HCT116 (cell line): Measurements from ENCODE around the gene ENTPD6. TPM values are rescaled to one million over a fixed set of nuclear protein-coding genes. Genes with fewer than 3 reads are reported as not detected.

Experiments used
- ATAC-seq: fragments of 200-7000 bp; cut with Tn5 transposase; 2 replicates; pipeline ENCODE4 v1.9.1; 2020; ENCODE audit warnings: mild to moderate bottlenecking, moderate library complexity
- BruUV-seq: library from RNA; stranded (reverse); fragments of 400-500 nt; replicated peaks from 2 replicates; lab custom pipeline; 2021; lab: Mats Ljungman, UMichigan
- CTCF ChIA-PET: fragments of 300-600 bp; sonication (Branson Sonifier 250); formaldehyde crosslinking; loops from one replicate; lab custom pipeline; 2021; ENCODE audit warnings: antibody characterized with exemption; lab: Charles Lee
- POLR2A ChIA-PET: fragments of 300-600, 350-600 bp; sonication (Branson Sonifier 250); formaldehyde crosslinking; loops from one replicate; lab custom pipeline; 2021; ENCODE audit warnings: antibody characterized with exemption; lab: Charles Lee
- RAD21 ChIA-PET, 2 experiments: fragments of 300-600 bp; sonication (Branson Sonifier 250); formaldehyde crosslinking; loops; one replicate each; lab custom pipeline; 2023; ENCODE audit warnings: low total read pairs in 2 of 2; ENCODE audit not compliant: uncharacterized antibody in 2 of 2, unreplicated experiment in 2 of 2, low non-redundant PET in 1 of 2; lab: Charles Lee
- DNase-seq: peaks from one replicate; pipeline ENCODE4 v3.0.0-alpha.2; 2010; ENCODE audit warnings: low read depth, low spot score
- H2AFZ ChIP-seq: fragments of 200-600 bp; shearing (Covaris generic), sonication (generic); 2 replicates; pipeline ENCODE4 v1.6.1; 2017; ENCODE audit warnings: low read depth, mixed run types, mixed read lengths, antibody characterized with exemption, low read length; ENCODE audit not compliant: poor library complexity, severe bottlenecking
- H3K27ac ChIP-seq: 2 replicates; pipeline ENCODE4 v1.5.1; 2012; ENCODE audit warnings: low read depth, low read length
- H3K27me3 ChIP-seq: fragments of 200-600 bp; sonication (generic); 2 replicates; pipeline ENCODE4 v1.6.1; 2016; ENCODE audit warnings: mixed run types, low read length, mixed read lengths; ENCODE audit not compliant: insufficient read depth
- H3K36me3 ChIP-seq, 2 experiments: fragments of 200-500 bp in 1 of 2; fragments of 200-600 bp in 1 of 2; sonication (Bioruptor generic) in 1 of 2; sonication (generic) in 1 of 2; 2 replicates each; pipeline versions ENCODE4 v1.5.1 to v1.6.1; 2014 to 2016; ENCODE audit warnings: low read length in 2 of 2, inconsistent platforms in 1 of 2, mixed read lengths in 1 of 2, mixed run types in 1 of 2; ENCODE audit not compliant: insufficient read depth in 2 of 2, control insufficient read depth in 1 of 2
- H3K4me1 ChIP-seq, 2 experiments: fragments of 200-600 bp in 1 of 2; sonication (generic) in 1 of 2; 2 replicates each; pipeline versions ENCODE4 v1.5.1 to v1.6.1; 2012 to 2017; ENCODE audit warnings: low read length in 2 of 2, inconsistent platforms in 1 of 2, mild to moderate bottlenecking in 1 of 2, mixed read lengths in 1 of 2, mixed run types in 1 of 2, moderate library complexity in 1 of 2; ENCODE audit not compliant: insufficient read depth in 2 of 2, control insufficient read depth in 1 of 2
- H3K4me2 ChIP-seq: fragments of 200-600 bp; sonication (generic); 2 replicates; pipeline ENCODE4 v1.6.1; 2017; ENCODE audit warnings: mixed run types, low read length, mixed read lengths
- H3K4me3 ChIP-seq, 2 experiments: fragments of 200-600 bp in 1 of 2; sonication (generic) in 1 of 2; replicated peaks in 1 of 2; 2 replicates each; pipeline ENCODE4 v1.5.1; 2011 to 2016; ENCODE audit warnings: low read length in 2 of 2, control low read depth in 1 of 2, low read depth in 1 of 2, mild to moderate bottlenecking in 1 of 2, mixed read lengths in 1 of 2, mixed run types in 1 of 2
- H3K79me2 ChIP-seq: fragments of 200-600 bp; sonication (generic); 2 replicates; pipeline ENCODE4 v1.6.1; 2017; ENCODE audit warnings: mild to moderate bottlenecking, mixed run types, low read length, moderate library complexity, mixed read lengths; ENCODE audit not compliant: insufficient read depth
- H3K9ac ChIP-seq: fragments of 200-600 bp; sonication (generic); 2 replicates; pipeline ENCODE4 v1.6.1; 2016; ENCODE audit warnings: low read length, mixed read lengths
- H3K9me2 ChIP-seq: fragments of 200-600 bp; sonication (generic), shearing (Covaris generic); 2 replicates; pipeline ENCODE4 v1.6.1; 2017; ENCODE audit warnings: mixed run types, mild to moderate bottlenecking, moderate library complexity; ENCODE audit not compliant: insufficient read depth
- H3K9me3 ChIP-seq, 2 experiments: fragments of 200-500 bp in 1 of 2; fragments of 200-600 bp in 1 of 2; sonication (Bioruptor generic) in 1 of 2; sonication (generic) in 1 of 2; 2 replicates each; pipeline ENCODE4 v1.6.1; 2014 to 2017; ENCODE audit warnings: low read length in 2 of 2, mixed read lengths in 2 of 2, inconsistent platforms in 1 of 2, low read depth in 1 of 2, mild to moderate bottlenecking in 1 of 2, mixed run types in 1 of 2, moderate library complexity in 1 of 2; ENCODE audit not compliant: control insufficient read depth in 1 of 2, insufficient read depth in 1 of 2
- H4K20me1 ChIP-seq: fragments of 200-600 bp; sonication (generic), shearing (Covaris generic); 2 replicates; pipeline ENCODE4 v1.6.1; 2017; ENCODE audit warnings: mixed run types, mild to moderate bottlenecking, moderate library complexity; ENCODE audit not compliant: insufficient read depth
- CBX3 ChIP-seq: IDR thresholded peaks from 2 replicates; pipeline ENCODE4 v1.6.1; 2012; ENCODE audit warnings: low read depth
- CEBPB ChIP-seq: IDR thresholded peaks from 2 replicates; pipeline ENCODE4 v1.6.1; 2012; ENCODE audit warnings: low read depth
- EGR1 ChIP-seq: IDR thresholded peaks from 2 replicates; pipeline ENCODE4 v1.6.1; 2012; ENCODE audit warnings: low read depth
- EZH2phosphoT487 ChIP-seq: fragments of 200-600 bp; IDR thresholded peaks from 2 replicates; pipeline ENCODE4 v1.6.1; 2018; ENCODE audit warnings: antibody characterized with exemption, borderline replicate concordance
- MAX ChIP-seq: IDR thresholded peaks from 2 replicates; pipeline ENCODE4 v1.6.1; 2012
- POLR2A ChIP-seq: IDR thresholded peaks from 2 replicates; pipeline ENCODE4 v1.7.0; 2011; ENCODE audit warnings: borderline replicate concordance; ENCODE audit not compliant: insufficient read depth, insufficient read length; ENCODE audit errors: extremely low read depth
- RAD21 ChIP-seq: IDR thresholded peaks from 2 replicates; pipeline ENCODE4 v1.6.1; 2012; ENCODE audit warnings: low read depth, mild to moderate bottlenecking
- REST ChIP-seq: IDR thresholded peaks from 2 replicates; pipeline ENCODE4 v1.6.1; 2012; ENCODE audit warnings: low read depth
- SIN3A ChIP-seq: IDR thresholded peaks from 2 replicates; pipeline ENCODE4 v1.6.1; 2012; ENCODE audit warnings: low read depth
- SP1 ChIP-seq: IDR thresholded peaks from 2 replicates; pipeline ENCODE4 v1.6.1; 2012; ENCODE audit warnings: low read depth
- SRF ChIP-seq: IDR thresholded peaks from 2 replicates; pipeline ENCODE4 v1.6.1; 2012; ENCODE audit warnings: low read depth
- TCF7L2 ChIP-seq: IDR thresholded peaks from 2 replicates; pipeline ENCODE4 v1.7.0; 2011; ENCODE audit warnings: borderline replicate concordance, inconsistent platforms; ENCODE audit not compliant: insufficient read depth, insufficient read length; ENCODE audit errors: extremely low read depth
- YY1 ChIP-seq: IDR thresholded peaks from 2 replicates; pipeline ENCODE4 v1.6.1; 2011; ENCODE audit warnings: low read length, low read depth, moderate library complexity, mild to moderate bottlenecking; ENCODE audit not compliant: insufficient replicate concordance; ENCODE audit errors: extremely low read depth
- ZFX ChIP-seq: fragments of 450-650 bp; IDR thresholded peaks from 2 replicates; pipeline ENCODE4 v1.6.1; 2017
- ZNF274 ChIP-seq: fragments of 200-500 bp; sonication (Bioruptor generic); IDR thresholded peaks from 2 replicates; pipeline ENCODE4 v1.6.1; 2014; ENCODE audit warnings: mild to moderate bottlenecking, low read depth, low read length, inconsistent platforms
- intact Hi-C: fragments of 100-400 bp; cut with micrococcal nuclease; formaldehyde crosslinking; loops from 2 replicates; pipeline ENCODE4 v1.10.0; 2022
- total RNA-seq: library from RNA; stranded (reverse); gene quantifications from one replicate; pipeline ENCODE4 v1.2.1, GENCODE V29; 2021; ENCODE audit not compliant: unreplicated experiment
- TF ChIP-seq, protein P1 (sequence below), 3 experiments: fragments of 200-600 bp in 1 of 3; sonication (generic) in 1 of 3; IDR thresholded peaks in 2 of 3; conservative IDR thresholded peaks in 1 of 3; 2 replicates each; pipeline ENCODE4 v1.5.1; 2012 to 2017; ENCODE audit warnings: low read depth in 2 of 3, low read length in 2 of 3, antibody characterized with exemption in 1 of 3, borderline replicate concordance in 1 of 3, control low read depth in 1 of 3, mild to moderate bottlenecking in 1 of 3, mixed read lengths in 1 of 3, mixed run types in 1 of 3, moderate library complexity in 1 of 3; ENCODE audit not compliant: insufficient read depth in 1 of 3
- TF ChIP-seq, protein P2 (sequence below): IDR thresholded peaks from 2 replicates; pipeline ENCODE4 v1.6.1; 2012

ENTPD6 gene
- total RNA-seq, 1 experiment from 2014 or later = 89.2 TPM

DNA sequence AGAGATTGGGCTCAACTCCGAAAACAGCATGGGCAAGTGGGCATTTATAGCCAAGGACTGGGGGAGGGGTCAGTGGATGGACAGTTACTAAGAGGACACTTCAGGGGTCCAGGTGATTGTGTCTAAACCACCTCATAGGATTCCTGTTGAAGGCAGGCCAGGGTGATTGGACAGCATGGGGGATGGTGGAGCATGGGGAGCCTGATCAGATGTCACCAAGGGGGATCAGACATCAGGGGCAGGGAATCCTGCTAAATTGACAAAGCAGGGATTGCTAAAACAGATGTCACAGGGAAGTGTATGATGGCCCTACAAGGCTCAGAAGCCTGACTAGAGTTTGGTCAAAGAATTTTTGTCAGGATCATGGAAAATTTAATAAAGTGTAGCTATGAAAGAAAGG, 49.9 kb downstream of the ENTPD6 start:
- BruUV-seq = no TSS peak
- no peak overlapping the region for H3K27ac ChIP-seq
- H3K4me2 ChIP-seq = no peak overlapping the region
- no peaks in the 10 kb centered on the region for H3K27me3 ChIP-seq
- H3K4me1 ChIP-seq = peaks cover 14 to 25% of the 10 kb centered on the region in 2 experiments
- TF ChIP-seq CBX3 = no peak
- no peak for TF ChIP-seq EGR1
- TF ChIP-seq YY1 = no peak
- no peak for TF ChIP-seq SP1
- TF ChIP-seq RAD21 = no peak
- TF ChIP-seq SRF = no peak
- no peak for TF ChIP-seq ZNF274
- TF ChIP-seq, protein P1, sequence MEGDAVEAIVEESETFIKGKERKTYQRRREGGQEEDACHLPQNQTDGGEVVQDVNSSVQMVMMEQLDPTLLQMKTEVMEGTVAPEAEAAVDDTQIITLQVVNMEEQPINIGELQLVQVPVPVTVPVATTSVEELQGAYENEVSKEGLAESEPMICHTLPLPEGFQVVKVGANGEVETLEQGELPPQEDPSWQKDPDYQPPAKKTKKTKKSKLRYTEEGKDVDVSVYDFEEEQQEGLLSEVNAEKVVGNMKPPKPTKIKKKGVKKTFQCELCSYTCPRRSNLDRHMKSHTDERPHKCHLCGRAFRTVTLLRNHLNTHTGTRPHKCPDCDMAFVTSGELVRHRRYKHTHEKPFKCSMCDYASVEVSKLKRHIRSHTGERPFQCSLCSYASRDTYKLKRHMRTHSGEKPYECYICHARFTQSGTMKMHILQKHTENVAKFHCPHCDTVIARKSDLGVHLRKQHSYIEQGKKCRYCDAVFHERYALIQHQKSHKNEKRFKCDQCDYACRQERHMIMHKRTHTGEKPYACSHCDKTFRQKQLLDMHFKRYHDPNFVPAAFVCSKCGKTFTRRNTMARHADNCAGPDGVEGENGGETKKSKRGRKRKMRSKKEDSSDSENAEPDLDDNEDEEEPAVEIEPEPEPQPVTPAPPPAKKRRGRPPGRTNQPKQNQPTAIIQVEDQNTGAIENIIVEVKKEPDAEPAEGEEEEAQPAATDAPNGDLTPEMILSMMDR (IDR thresholded peaks at IDR 0.05 in 2 of 3, conservative IDR thresholded peaks at IDR 0.05 in 1 of 3; ENCODE audit: borderline replicate concordance in 1 of 3, insufficient read depth in 1 of 3, low read depth in 2 of 3, low read length in 2 of 3) = no peak
- no peak for TF ChIP-seq EZH2phosphoT487
- TF ChIP-seq POLR2A = no peak
- no peak for TF ChIP-seq TCF7L2
- no peak for TF ChIP-seq ZFX
- TF ChIP-seq, protein P2, sequence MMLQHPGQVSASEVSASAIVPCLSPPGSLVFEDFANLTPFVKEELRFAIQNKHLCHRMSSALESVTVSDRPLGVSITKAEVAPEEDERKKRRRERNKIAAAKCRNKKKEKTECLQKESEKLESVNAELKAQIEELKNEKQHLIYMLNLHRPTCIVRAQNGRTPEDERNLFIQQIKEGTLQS = no peak
- no peak for TF ChIP-seq REST
- TF ChIP-seq CEBPB = no peak
- TF ChIP-seq MAX = no peak
- no peak for TF ChIP-seq SIN3A
- ChIA-PET POLR2A (no interaction called here), RAD21 (no interaction called here), CTCF (interaction anchor here (0.6 to 2.7 kb wide), 2 partner anchors 9 to 51 kb away, joined by 3 to 14 read pairs; no protein-coding TSS in a partner anchor)
- peaks cover 19% of the 10 kb centered on the region for H3K79me2 ChIP-seq
- ATAC-seq = no peak
- H3K36me3 ChIP-seq = no peaks in the 10 kb centered on the region
- no peak overlapping the region for H3K9ac ChIP-seq
- intact Hi-C loops = no loop called here
- no peak overlapping the region for H2AFZ ChIP-seq
- no peak for DNase-seq
- H3K4me3 ChIP-seq = no peak overlapping the region
- no peaks in the 10 kb centered on the region for H3K9me2 ChIP-seq
- H3K9me3 ChIP-seq = no peaks in the 10 kb centered on the region
- no peaks in the 10 kb centered on the region for H4K20me1 ChIP-seq
